ENCODE results near the gene DDR1. TPM values are rescaled to one million over a fixed set of nuclear protein-coding genes. Genes with fewer than 3 reads are reported as not detected.

DDR1 gene
- total RNA-seq, 1 donor from 2014 or later: 13.7 TPM

DNA sequence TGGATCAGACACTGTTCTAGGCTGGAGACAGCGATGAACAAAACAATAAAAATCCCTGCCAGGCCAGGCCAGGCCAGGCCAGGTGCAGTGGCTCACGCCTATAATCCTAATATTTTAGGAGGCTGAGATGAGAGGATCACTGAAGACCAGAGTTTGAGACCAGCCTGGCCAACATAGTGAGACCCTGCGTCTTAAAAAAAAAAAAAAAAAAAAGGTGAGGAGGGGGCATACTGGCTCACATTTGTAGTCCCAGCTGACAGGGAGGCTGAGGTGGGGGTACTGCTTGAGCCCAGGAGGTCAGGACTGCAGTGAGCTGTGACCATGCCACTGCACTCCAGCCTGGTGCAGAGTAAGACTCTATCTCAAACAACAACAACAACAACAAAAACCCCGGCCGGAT is 61.0 kb downstream of the DDR1 start:
- DNase-seq (ENCODE audit: low spot score): no peak
- Mint-ChIP-seq H3K27ac (no peak overlapping the region), H3K4me1 (ENCODE audit: low read depth) (no peaks in the 10 kb centered on the region), H3K4me3 (ENCODE audit: low read depth) (no peak overlapping the region), H3K9me3 (no peaks in the 10 kb centered on the region), H3K36me3 (ENCODE audit: low read depth) (no peaks in the 10 kb centered on the region), H3K27me3 (ENCODE audit: low read depth) (peaks cover 72% of the 10 kb centered on the region)
- intact Hi-C loops (cut with micrococcal nuclease): no loop called here

DNA sequence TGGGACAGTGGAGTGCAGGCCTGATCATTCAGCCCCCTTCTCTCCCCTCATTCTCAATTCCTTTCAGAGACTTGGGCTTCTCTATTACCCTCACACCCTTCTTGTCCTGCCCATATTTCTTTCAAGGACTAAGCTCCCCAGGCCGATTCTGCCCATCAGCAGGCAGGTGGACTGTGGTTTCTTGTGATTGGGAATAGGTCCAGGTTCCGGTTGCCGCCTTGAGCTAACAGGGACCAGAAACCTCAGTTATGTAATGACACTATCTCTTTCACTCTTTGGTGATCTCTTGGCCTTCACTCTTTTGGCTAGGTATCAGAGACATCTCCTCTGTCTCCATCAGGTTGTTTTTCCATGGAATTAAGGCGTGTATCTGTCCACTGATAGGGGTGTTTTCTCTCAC is 62.9 kb downstream of the DDR1 start:
- intact Hi-C loops (cut with micrococcal nuclease): no loop called here
- Mint-ChIP-seq H3K4me3 (ENCODE audit: low read depth) (no peak overlapping the region), H3K4me1 (ENCODE audit: low read depth) (peaks cover 5% of the 10 kb centered on the region), H3K36me3 (ENCODE audit: low read depth) (no peaks in the 10 kb centered on the region), H3K27me3 (ENCODE audit: low read depth) (peaks cover 76% of the 10 kb centered on the region), H3K9me3 (no peaks in the 10 kb centered on the region), H3K27ac (no peak overlapping the region)
- no peak for DNase-seq (ENCODE audit: low spot score)

DNA sequence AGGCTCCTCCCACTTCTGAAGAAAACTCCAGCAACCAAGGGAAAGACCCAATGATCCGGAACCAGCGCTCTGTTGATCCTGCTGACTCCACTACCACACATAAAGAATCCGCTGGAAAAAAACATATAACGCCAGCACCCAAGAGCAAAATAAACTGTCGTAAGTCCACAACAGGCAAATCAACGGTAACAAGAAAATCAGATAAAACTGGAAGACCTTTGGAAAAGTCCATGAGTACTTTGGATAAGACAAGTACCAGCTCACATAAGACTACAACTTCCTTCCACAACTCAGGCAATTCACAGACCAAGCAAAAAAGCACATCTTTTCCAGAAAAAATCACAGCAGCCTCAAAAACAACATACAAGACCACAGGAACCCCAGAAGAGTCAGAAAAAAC is 64.5 kb downstream of the DDR1 start:
- Mint-ChIP-seq H3K4me1 (ENCODE audit: low read depth) (peaks cover 5% of the 10 kb centered on the region), H3K36me3 (ENCODE audit: low read depth) (no peaks in the 10 kb centered on the region), H3K4me3 (ENCODE audit: low read depth) (no peak overlapping the region), H3K27ac (no peak overlapping the region), H3K27me3 (ENCODE audit: low read depth) (peaks cover 73% of the 10 kb centered on the region), H3K9me3 (no peaks in the 10 kb centered on the region)
- DNase-seq (ENCODE audit: low spot score): no peak
- intact Hi-C loops (cut with micrococcal nuclease): no loop called here

Other genes with a start within 250 kb of the DDR1 start
- 23.1 and 28.2 TPM in 2 replicates for gene C6orf136, start 237.4 kb upstream of the DDR1 start, total RNA-seq
- 48.4 and 48.5 TPM in 2 replicates for gene DHX16, start 211.5 kb upstream of the DDR1 start, total RNA-seq
- 137 and 144 TPM in 2 replicates for gene PPP1R18, start 197.9 kb upstream of the DDR1 start, total RNA-seq
- 23.1 and 24.2 TPM in 2 replicates for gene NRM, start 193.5 kb upstream of the DDR1 start, total RNA-seq
- 88.3 and 96.6 TPM in 2 replicates for gene MDC1, start 167.2 kb upstream of the DDR1 start, total RNA-seq
- 1,115 and 1,128 TPM in 2 replicates for gene TUBB, start 164.2 kb upstream of the DDR1 start, total RNA-seq
- 201 and 214 TPM in 2 replicates for gene FLOT1, start 141.8 kb upstream of the DDR1 start, total RNA-seq
- gene IER3, start 140.0 kb upstream of the DDR1 start, total RNA-seq: 185 and 190 TPM in 2 replicates
- 56.8 and 58.3 TPM in 2 replicates for gene GTF2H4, start 23.7 kb downstream of the DDR1 start, total RNA-seq
- gene VARS2, start 29.7 kb downstream of the DDR1 start, total RNA-seq: 67.0 and 75.0 TPM in 2 replicates
- not detected in 2 replicates for gene SFTA2, start 47.7 kb downstream of the DDR1 start, total RNA-seq
- gene MUCL3, start 56.5 kb downstream of the DDR1 start, total RNA-seq: not detected in 2 replicates
- not detected in 2 replicates for gene MUC21, start 99.2 kb downstream of the DDR1 start, total RNA-seq
- not detected in 2 replicates for gene MUC22, start 126.0 kb downstream of the DDR1 start, total RNA-seq
- gene C6orf15, start 228.1 kb downstream of the DDR1 start, total RNA-seq: not detected in 2 replicates
- not detected in 2 replicates for gene PSORS1C1, start 230.3 kb downstream of the DDR1 start, total RNA-seq
- gene CDSN, start 235.9 kb downstream of the DDR1 start, total RNA-seq: not detected in 2 replicates